GM10847 (cell line): ENCODE data around the gene A2M.

Source experiments
- POLR2A ChIP-seq: IDR thresholded peaks from 2 replicates; pipeline ENCODE4 v1.6.1; 2011; ENCODE audit not compliant: insufficient read length; ENCODE audit errors: extremely low read depth

A2M gene

GRCh38 chr12:9071969-9072368 lies 43.8 kb downstream of the A2M start:
- TF ChIP-seq POLR2A: no peak

- TF ChIP-seq POLR2A: no peak
Measured at GRCh38 chr12:9071518-9071917, 44.2 kb downstream of the A2M start.

GRCh38 chr12:9070351-9070750 lies 45.4 kb downstream of the A2M start:
- no peak for TF ChIP-seq POLR2A

GRCh38 chr12:9068600-9068999 lies 47.1 kb downstream of the A2M start:
- TF ChIP-seq POLR2A: no peak

GRCh38 chr12:9068086-9068485 lies 47.6 kb downstream of the A2M start:
- TF ChIP-seq POLR2A: no peak

GRCh38 chr12:9066755-9067423 lies 48.8 kb downstream of the A2M start:
- no peak for TF ChIP-seq POLR2A

- no peak for TF ChIP-seq POLR2A
Measured at GRCh38 chr12:9066183-9066623, 49.5 kb downstream of the A2M start.

- TF ChIP-seq POLR2A: no peak
Measured at GRCh38 chr12:9065607-9065856, 50.2 kb downstream of the A2M start.

- no peak for TF ChIP-seq POLR2A
Measured at GRCh38 chr12:9064815-9065606, 50.7 kb downstream of the A2M start.

GRCh38 chr12:9064201-9064814 lies 51.4 kb downstream of the A2M start:
- TF ChIP-seq POLR2A: no peak

GRCh38 chr12:9052610-9053009 lies 63.1 kb downstream of the A2M start:
- no peak for TF ChIP-seq POLR2A

GRCh38 chr12:9051158-9051550 lies 64.6 kb downstream of the A2M start:
- TF ChIP-seq POLR2A: no peak

GRCh38 chr12:9050521-9051157 lies 65.1 kb downstream of the A2M start:
- TF ChIP-seq POLR2A: no peak

- TF ChIP-seq POLR2A: no peak
Measured at GRCh38 chr12:9049520-9050133, 66.1 kb downstream of the A2M start.

GRCh38 chr12:9048930-9049329 lies 66.8 kb downstream of the A2M start:
- TF ChIP-seq POLR2A: no peak
